ENCODE measurements around the gene ADK.
"Not testable (repeated sequence)": the region's sequence is repeated elsewhere in the genome, so short reads cannot be mapped to it uniquely, and the experiment has no call there.

The ADK gene

DNA sequence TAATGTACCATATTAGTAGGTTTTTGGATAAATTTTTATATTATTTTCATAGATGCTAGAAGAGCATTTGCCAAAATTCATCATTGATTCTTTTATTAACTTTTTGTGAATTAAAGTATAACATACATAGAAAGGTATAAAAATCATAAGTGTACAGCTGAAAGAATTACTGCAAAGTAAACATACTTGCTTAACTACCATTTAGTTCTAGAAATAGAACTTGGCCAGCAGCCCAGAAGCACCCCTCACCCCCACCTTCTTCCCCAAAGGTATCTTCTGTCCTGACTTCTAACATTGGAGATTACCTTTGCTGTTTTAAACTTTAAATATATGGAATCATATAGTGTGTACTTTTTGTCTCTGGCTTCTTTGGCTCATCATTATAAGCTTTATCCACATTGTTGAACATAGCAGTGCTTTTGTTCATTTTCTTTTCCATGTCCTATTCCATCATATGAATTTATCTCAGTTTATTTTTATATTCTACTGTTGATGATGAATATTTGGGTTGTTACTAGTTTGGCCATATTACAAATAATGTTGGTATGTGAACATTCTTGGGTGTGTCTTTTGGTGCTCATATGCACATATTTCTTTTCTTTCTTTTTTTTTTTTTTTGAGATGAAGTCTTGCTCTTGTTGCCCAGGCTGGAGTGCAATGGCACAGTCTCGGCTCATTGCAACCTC is 142.8 kb downstream of the ADK start:
- H3K9ac ChIP-seq (ENCODE audit: low read length), result no peak overlapping the region
- H2AFZ ChIP-seq (ENCODE audit: low read depth, low read length), result no peak overlapping the region
- no peak overlapping the region for H3K4me2 ChIP-seq (ENCODE audit: low read length)
- H3K9me3 ChIP-seq (ENCODE audit: insufficient read depth, low read length), result no peaks in the 10 kb centered on the region
- H3K4me1 ChIP-seq (ENCODE audit: low read length), result no peaks in the 10 kb centered on the region
- no peak overlapping the region for H3K4me3 ChIP-seq (ENCODE audit: low read length)
- H3K36me3 ChIP-seq (replicated peaks; ENCODE audit: low read depth, low read length), result no peaks in the 10 kb centered on the region
- no peaks in the 10 kb centered on the region for H4K20me1 ChIP-seq (ENCODE audit: insufficient read depth, low read length)
- no peaks in the 10 kb centered on the region for H3K27me3 ChIP-seq (ENCODE audit: low read depth, low read length)
- no peak overlapping the region for H3K27ac ChIP-seq (ENCODE audit: low read length)
- TF ChIP-seq, protein P1, sequence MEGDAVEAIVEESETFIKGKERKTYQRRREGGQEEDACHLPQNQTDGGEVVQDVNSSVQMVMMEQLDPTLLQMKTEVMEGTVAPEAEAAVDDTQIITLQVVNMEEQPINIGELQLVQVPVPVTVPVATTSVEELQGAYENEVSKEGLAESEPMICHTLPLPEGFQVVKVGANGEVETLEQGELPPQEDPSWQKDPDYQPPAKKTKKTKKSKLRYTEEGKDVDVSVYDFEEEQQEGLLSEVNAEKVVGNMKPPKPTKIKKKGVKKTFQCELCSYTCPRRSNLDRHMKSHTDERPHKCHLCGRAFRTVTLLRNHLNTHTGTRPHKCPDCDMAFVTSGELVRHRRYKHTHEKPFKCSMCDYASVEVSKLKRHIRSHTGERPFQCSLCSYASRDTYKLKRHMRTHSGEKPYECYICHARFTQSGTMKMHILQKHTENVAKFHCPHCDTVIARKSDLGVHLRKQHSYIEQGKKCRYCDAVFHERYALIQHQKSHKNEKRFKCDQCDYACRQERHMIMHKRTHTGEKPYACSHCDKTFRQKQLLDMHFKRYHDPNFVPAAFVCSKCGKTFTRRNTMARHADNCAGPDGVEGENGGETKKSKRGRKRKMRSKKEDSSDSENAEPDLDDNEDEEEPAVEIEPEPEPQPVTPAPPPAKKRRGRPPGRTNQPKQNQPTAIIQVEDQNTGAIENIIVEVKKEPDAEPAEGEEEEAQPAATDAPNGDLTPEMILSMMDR (IDR thresholded peaks at IDR 0.05; ENCODE audit: low read depth, low read length), result no peak
- no peak for TF ChIP-seq EZH2phosphoT487 (IDR thresholded peaks at IDR 0.05; ENCODE audit: low read depth)
- no peaks in the 10 kb centered on the region for H3K79me2 ChIP-seq (ENCODE audit: low read length)

DNA sequence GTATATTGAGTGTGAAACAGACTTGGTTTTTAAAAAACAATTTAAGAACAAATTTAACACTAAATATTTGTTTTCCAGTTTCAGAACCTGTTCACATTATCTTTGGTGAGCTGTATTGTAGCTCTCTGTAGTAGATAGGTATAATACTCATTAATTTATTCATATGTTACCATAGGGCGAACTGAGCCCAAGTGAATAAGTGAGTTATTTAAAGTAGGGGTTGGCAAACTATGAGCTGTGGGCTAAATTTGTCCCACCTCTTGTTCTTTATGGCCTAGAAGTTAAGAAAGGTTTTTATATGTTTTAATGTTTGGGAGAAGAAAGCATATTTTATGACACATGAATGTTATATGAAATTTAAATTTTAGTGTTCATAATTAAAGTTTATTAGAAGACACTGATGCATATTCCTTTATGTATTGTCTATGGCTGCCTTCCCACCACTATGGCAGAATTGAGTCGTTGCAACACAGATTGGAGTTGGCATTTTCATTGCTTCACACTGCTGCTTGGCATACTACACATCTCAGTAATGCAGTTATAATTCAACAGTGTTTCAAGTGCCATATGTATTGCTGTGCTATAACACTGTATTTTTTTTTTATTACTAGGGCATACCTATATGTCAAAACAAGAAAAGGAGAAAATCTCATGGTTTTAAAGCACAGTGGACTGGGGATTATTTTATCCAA is 146.5 kb downstream of the ADK start:
- Histone ChIP-seq H3K4me3 (ENCODE audit: low read length) (no peak overlapping the region), H3K4me1 (ENCODE audit: low read length) (peaks cover 7% of the 10 kb centered on the region; the same call in 1 of the 2 replicates), H3K36me3 (replicated peaks; ENCODE audit: low read depth, low read length) (no peaks in the 10 kb centered on the region), H4K20me1 (ENCODE audit: insufficient read depth, low read length) (no peaks in the 10 kb centered on the region), H3K27ac (ENCODE audit: low read length) (no peak overlapping the region), H3K79me2 (ENCODE audit: low read length) (no peaks in the 10 kb centered on the region), H3K9ac (ENCODE audit: low read length) (no peak overlapping the region), H3K27me3 (ENCODE audit: low read depth, low read length) (no peaks in the 10 kb centered on the region), H3K9me3 (ENCODE audit: insufficient read depth, low read length) (no peaks in the 10 kb centered on the region), H3K4me2 (ENCODE audit: low read length) (no peak overlapping the region), H2AFZ (ENCODE audit: low read depth, low read length) (no peak overlapping the region)
- TF ChIP-seq EZH2phosphoT487 (IDR thresholded peaks at IDR 0.05; ENCODE audit: low read depth), result no peak
- TF ChIP-seq, protein P1 (IDR thresholded peaks at IDR 0.05; ENCODE audit: low read depth, low read length), result no peak

DNA sequence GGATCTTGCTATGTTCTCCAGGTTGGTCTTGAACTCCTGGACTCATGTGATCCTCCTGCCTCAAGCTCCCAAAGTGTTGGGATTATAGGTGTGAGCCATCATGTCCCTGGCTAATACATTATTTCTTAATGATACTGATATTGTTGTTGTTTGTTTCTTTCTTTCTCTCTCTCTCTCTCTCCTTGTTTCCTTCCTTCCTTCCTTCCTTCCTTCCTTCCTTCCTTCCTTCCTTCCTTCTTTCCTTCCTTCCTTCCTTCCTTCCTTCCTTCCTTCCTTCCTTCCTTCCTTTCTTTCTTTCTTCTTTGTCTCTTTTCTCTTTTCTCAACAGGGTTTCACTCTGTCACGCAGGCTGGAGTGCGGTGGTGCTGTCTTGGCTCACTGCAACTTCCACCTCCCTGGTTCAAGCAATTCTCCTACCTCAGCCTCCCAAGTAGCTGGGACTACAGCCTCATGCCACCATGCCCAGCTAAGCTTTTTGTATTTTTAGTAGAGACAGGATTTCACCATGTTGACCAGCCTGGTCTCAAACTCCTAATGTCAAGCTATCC is 149.1 kb downstream of the ADK start:
- not testable (repeated sequence) for H3K27me3 ChIP-seq (ENCODE audit: low read depth, low read length); H2AFZ ChIP-seq (ENCODE audit: low read depth, low read length); H3K4me1 ChIP-seq (ENCODE audit: low read length); H3K9me3 ChIP-seq (ENCODE audit: insufficient read depth, low read length); H3K79me2 ChIP-seq (ENCODE audit: low read length); H3K9ac ChIP-seq (ENCODE audit: low read length); H3K4me2 ChIP-seq (ENCODE audit: low read length); H4K20me1 ChIP-seq (ENCODE audit: insufficient read depth, low read length); H3K4me3 ChIP-seq (ENCODE audit: low read length); H3K27ac ChIP-seq (ENCODE audit: low read length); H3K36me3 ChIP-seq (replicated peaks; ENCODE audit: low read depth, low read length)

DNA sequence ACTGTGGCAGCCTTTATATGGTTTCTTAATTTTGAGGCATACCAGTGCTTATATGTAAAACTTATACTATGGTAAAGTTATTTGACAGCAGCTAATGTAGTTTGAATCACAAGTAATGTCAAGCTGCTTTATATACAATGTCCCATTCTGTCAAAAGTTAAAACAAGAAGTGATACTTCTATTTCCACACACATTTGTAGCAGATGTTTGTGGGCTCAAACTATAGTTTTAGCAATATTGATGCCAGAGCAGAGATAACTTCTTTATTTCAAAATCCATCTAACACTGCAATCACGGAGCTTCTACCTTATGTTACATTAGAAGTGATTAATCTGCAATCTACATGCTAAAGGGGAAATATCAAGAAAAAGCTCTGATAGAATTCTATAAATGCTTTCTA is 149.6 kb downstream of the ADK start:
- Histone ChIP-seq H2AFZ (ENCODE audit: low read depth, low read length) (no peak overlapping the region), H3K27me3 (ENCODE audit: low read depth, low read length) (no peaks in the 10 kb centered on the region), H3K4me1 (ENCODE audit: low read length) (peaks cover 7% of the 10 kb centered on the region; the same call in 1 of the 2 replicates), H3K4me3 (ENCODE audit: low read length) (no peak overlapping the region), H3K27ac (ENCODE audit: low read length) (no peak overlapping the region), H3K9me3 (ENCODE audit: insufficient read depth, low read length) (no peaks in the 10 kb centered on the region), H3K79me2 (ENCODE audit: low read length) (no peaks in the 10 kb centered on the region), H3K36me3 (replicated peaks; ENCODE audit: low read depth, low read length) (no peaks in the 10 kb centered on the region), H3K9ac (ENCODE audit: low read length) (no peak overlapping the region), H3K4me2 (ENCODE audit: low read length) (no peak overlapping the region), H4K20me1 (ENCODE audit: insufficient read depth, low read length) (no peaks in the 10 kb centered on the region)
- TF ChIP-seq EZH2phosphoT487 (IDR thresholded peaks at IDR 0.05; ENCODE audit: low read depth), result no peak
- TF ChIP-seq, protein P1 (IDR thresholded peaks at IDR 0.05; ENCODE audit: low read depth, low read length), result no peak

Measured in OCI-LY3 (cell line).